Neural crest cell (in vitro differentiated cells): Measurements from ENCODE around the gene SHBG. TPM values are rescaled to one million over a fixed set of nuclear protein-coding genes. Genes with fewer than 3 reads are reported as not detected.
A peak's percentile ranks its signal among the peaks of the same experiment; 100 is the strongest.

Experiments
- DNase-seq: peaks from one replicate; pipeline ENCODE4 v3.0.0; 2021; ENCODE audit warnings: low read depth, mixed read lengths, low spot score
- H3K27ac Mint-ChIP-seq: one replicate; pipeline ENCODE4 v1.8.0; 2021; ENCODE audit warnings: mild to moderate bottlenecking, mixed read lengths; ENCODE audit not compliant: unreplicated experiment
- H3K27me3 Mint-ChIP-seq: 2 replicates; pipeline ENCODE4 v1.8.0; 2021; ENCODE audit warnings: low read depth, mild to moderate bottlenecking, mixed read lengths
- H3K36me3 Mint-ChIP-seq: 2 replicates; pipeline ENCODE4 v1.8.0; 2021; ENCODE audit warnings: low read depth, mild to moderate bottlenecking, mixed read lengths
- H3K4me1 Mint-ChIP-seq: 2 replicates; pipeline ENCODE4 v1.8.0; 2021; ENCODE audit warnings: mixed read lengths
- H3K4me3 Mint-ChIP-seq: one replicate; pipeline ENCODE4 v1.8.0; 2021; ENCODE audit warnings: mild to moderate bottlenecking, mixed read lengths
- H3K9me3 Mint-ChIP-seq: 2 replicates; pipeline ENCODE4 v1.8.0; 2021; ENCODE audit warnings: mixed read lengths
- CTCF ChIP-seq: fragments of 200-600 bp; sonication (generic); conservative IDR thresholded peaks from 2 replicates; pipeline ENCODE4 v1.5.0; 2021; ENCODE audit warnings: antibody characterized with exemption, mild to moderate bottlenecking
- total RNA-seq: library from RNA; stranded (reverse); gene quantifications from 2 replicates; pipeline ENCODE4 v1.2.1, GENCODE V29; 2021

Gene SHBG
- total RNA-seq, 1 donor from 2014 or later, result 2.5 TPM

DNA sequence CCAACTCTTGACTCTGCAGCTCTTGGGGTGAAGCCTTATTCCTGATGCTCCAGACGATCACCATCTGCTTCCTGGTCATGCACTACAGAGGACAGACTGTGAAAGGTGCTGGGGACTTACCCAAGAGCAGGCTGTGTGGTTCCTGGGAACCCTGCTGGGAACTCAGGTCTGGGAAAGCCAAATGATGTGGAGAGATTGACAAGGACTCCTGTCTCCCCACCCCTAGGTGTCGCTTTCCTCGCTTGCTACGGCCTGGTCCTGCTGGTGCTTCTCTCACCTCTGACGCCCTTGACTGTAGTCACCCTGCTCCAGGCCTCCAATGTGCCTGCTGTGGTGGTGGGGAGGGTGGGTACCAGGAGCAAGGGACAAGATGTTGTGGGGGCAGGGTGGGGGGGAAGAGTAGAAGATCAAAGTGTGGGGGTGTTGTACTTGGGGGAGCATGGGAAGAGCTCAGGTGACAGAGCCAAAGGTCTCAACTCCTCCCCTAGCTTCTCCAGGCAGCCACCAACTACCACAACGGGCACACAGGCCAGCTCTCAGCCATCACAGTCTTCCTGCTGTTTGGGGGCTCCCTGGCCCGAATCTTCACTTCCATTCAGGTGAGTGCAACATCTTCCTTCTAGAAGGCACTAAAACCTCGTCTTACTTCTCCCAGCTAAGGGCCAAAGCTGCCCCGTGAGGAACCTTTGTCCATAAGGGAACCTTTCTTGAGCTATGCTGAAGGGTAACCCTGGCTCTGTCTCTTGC is 43.1 kb upstream of the SHBG start:
- no peaks in the 10 kb centered on the region for H3K9me3 Mint-ChIP-seq
- TF ChIP-seq CTCF, result peak; percentile 25
- peaks cover 30% of the 10 kb centered on the region for H3K4me1 Mint-ChIP-seq
- DNase-seq, result no peak
- peak overlapping the region; percentile 73 for H3K4me3 Mint-ChIP-seq
- peaks cover 13% of the 10 kb centered on the region for H3K27me3 Mint-ChIP-seq
- H3K27ac Mint-ChIP-seq, result no peak overlapping the region
- H3K36me3 Mint-ChIP-seq, result peaks cover 13% of the 10 kb centered on the region

- Mint-ChIP-seq H3K4me3 (peak overlapping the region; percentile 73), H3K27ac (peak overlapping the region; percentile 43), H3K4me1 (peaks cover 25% of the 10 kb centered on the region), H3K36me3 (peaks cover 10% of the 10 kb centered on the region), H3K27me3 (peaks cover 10% of the 10 kb centered on the region), H3K9me3 (no peaks in the 10 kb centered on the region)
- no peak for DNase-seq
- TF ChIP-seq CTCF, result no peak
Observed at GRCh38 chr17:7587420-7588151, 42.3 kb upstream of the SHBG start.

DNA sequence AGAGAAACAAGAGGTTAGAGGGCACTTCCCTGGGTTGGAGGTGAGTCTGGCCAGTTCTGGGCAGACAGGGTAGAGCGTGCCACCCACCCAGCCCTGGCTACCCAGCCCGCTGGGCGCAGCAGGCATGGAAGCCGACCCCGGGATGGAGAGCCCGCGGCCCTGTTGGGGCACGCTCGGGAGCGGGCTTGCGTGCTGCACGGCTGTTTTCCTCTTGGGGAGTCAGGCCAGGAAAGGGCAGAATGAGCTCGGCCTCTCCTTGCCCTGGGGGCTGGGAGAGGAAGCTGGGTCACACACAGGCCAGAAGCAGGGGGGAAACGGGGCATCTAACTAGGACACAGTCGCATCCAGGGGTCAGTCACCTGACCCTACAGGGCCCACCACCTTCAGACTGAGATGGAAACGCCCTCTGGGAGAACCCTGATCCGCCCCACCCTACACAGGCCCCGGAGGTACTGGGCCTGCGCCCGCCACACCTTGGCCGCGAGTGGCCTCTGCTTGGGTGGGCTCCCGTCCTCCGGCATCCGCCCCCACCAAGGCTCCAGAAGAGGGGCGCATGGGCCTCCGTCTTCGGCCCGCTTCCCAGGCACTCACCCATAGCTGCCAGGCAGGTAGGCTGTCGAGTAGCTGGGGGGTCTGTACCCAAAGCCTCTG is 41.3 kb upstream of the SHBG start:
- Mint-ChIP-seq H3K27ac (no peak overlapping the region), H3K4me1 (peaks cover 20% of the 10 kb centered on the region), H3K27me3 (peaks cover 9% of the 10 kb centered on the region), H3K9me3 (no peaks in the 10 kb centered on the region), H3K4me3 (no peak overlapping the region), H3K36me3 (peaks cover 13% of the 10 kb centered on the region)
- DNase-seq, result no peak
- no peak for TF ChIP-seq CTCF

- H3K27me3 Mint-ChIP-seq, result peaks cover 6% of the 10 kb centered on the region
- no peaks in the 10 kb centered on the region for H3K9me3 Mint-ChIP-seq
- no peak overlapping the region for H3K27ac Mint-ChIP-seq
- H3K36me3 Mint-ChIP-seq, result peaks cover 19% of the 10 kb centered on the region
- DNase-seq, result peak; percentile 68
- TF ChIP-seq CTCF, result peak; percentile 81
- H3K4me1 Mint-ChIP-seq, result peaks cover 13% of the 10 kb centered on the region
- peak overlapping the region; percentile 75 for H3K4me3 Mint-ChIP-seq
Observed at GRCh38 chr17:7589204-7589868, 40.6 kb upstream of the SHBG start.
